K562 (cell line): ENCODE measurements around the gene SLC34A1. TPM values are rescaled to one million over a fixed set of nuclear protein-coding genes. Genes with fewer than 3 reads are reported as not detected.

ENCODE experiments used
- KLF1 ChIP-seq: fragments of 450-650 bp; IDR thresholded peaks from 2 replicates; pipeline ENCODE4 v1.6.1; 2016; ENCODE audit warnings: missing genetic modification characterization, missing compliant biosample characterization
- KLF13 ChIP-seq: fragments of 450-650 bp; IDR thresholded peaks from 2 replicates; pipeline ENCODE4 v1.6.1; 2016; ENCODE audit warnings: missing genetic modification characterization, low read depth, mild to moderate bottlenecking, missing compliant biosample characterization, moderate library complexity, borderline replicate concordance
- PTTG1 ChIP-seq: fragments of 450-650 bp; IDR thresholded peaks from 2 replicates; pipeline ENCODE4 v1.6.1; 2016; ENCODE audit warnings: low read depth, mild to moderate bottlenecking, missing genetic modification characterization, missing compliant biosample characterization
- SIN3B ChIP-seq: fragments of 450-650 bp; IDR thresholded peaks from 2 replicates; pipeline ENCODE4 v1.6.1; 2017; ENCODE audit warnings: low read depth, mild to moderate bottlenecking, moderate library complexity
- SMARCA4 ChIP-seq: fragments of 450-650 bp; IDR thresholded peaks from 2 replicates; pipeline ENCODE4 v1.6.1; 2016
- SREBF1 ChIP-seq: fragments of 150-350 bp; IDR thresholded peaks from 2 replicates; pipeline ENCODE4 v1.6.1; 2014; ENCODE audit warnings: antibody characterized with exemption, low read depth, low read length, borderline replicate concordance
- TAF9B ChIP-seq: fragments of 450-650 bp; IDR thresholded peaks from 2 replicates; pipeline ENCODE4 v1.6.1; 2018; ENCODE audit warnings: mild to moderate bottlenecking; ENCODE audit not compliant: partially characterized antibody
- TRIM25 ChIP-seq: fragments of 450-650 bp; IDR thresholded peaks from 2 replicates; pipeline ENCODE4 v1.7.0; 2016; ENCODE audit warnings: borderline replicate concordance
- ZNF780A ChIP-seq: fragments of 250-450 bp; sonication (Bioruptor Pico); IDR thresholded peaks from 2 replicates; pipeline ENCODE4 v1.5.0; 2021; ENCODE audit warnings: mild to moderate bottlenecking
- polyA plus RNA-seq, 8 experiments: library from polyadenylated mRNA; depleted of rRNA in 4 of 8; stranded (reverse) in 5 of 8; unstranded in 3 of 8; fragments of >200 nt; fragmentation: Nextera tagmentation in 2 of 8; fragmentation: Illumina TruSeq in 1 of 8; extraction: Ambion mirVana in 2 of 8; extraction: Trizol in 1 of 8; gene quantifications; 2 replicates each; pipeline versions ENCODE4 v1.2.1 to v1.2.3, GENCODE V29; 2011 to 2014; ENCODE audit warnings: inconsistent platforms in 1 of 8, missing spikeins in 1 of 8
- total RNA-seq, 7 experiments: library from RNA; depleted of rRNA in 6 of 7; stranded (reverse); fragments of >200 nt in 6 of 7; fragmentation: Illumina TruSeq in 2 of 7; extraction: Trizol in 2 of 7; gene quantifications; 2 replicates each; pipeline versions ENCODE4 v1.2.1 to v1.2.3, GENCODE V29; 2011 to 2021; ENCODE audit warnings: low replicate concordance in 1 of 7
- TF ChIP-seq, protein P1 (sequence below), 2 experiments: fragments of 450-650 bp; formaldehyde crosslinking in 1 of 2; IDR thresholded peaks; 2 replicates each; pipeline versions ENCODE4 v1.4.0 to v1.6.1; 2014 to 2020; ENCODE audit warnings: mild to moderate bottlenecking in 2 of 2, borderline replicate concordance in 1 of 2, low read depth in 1 of 2
- TF ChIP-seq, protein P2 (sequence below): sonication (generic); formaldehyde crosslinking; IDR thresholded peaks from 2 replicates; pipeline ENCODE4 v1.8.1; 2023; ENCODE audit warnings: missing genetic modification reagents, mild to moderate bottlenecking, borderline replicate concordance

Gene SLC34A1
- total and polyA plus RNA-seq, 9 of the 15 experiments (the other 6 are each of a cell fraction or from before 2014, with no cell fraction given), result not detected

GRCh38 chr5:177351392-177352329, 32.6 kb upstream of the SLC34A1 start, which contains the start of gene LMAN2 (continued):
- TF ChIP-seq, protein P1, sequence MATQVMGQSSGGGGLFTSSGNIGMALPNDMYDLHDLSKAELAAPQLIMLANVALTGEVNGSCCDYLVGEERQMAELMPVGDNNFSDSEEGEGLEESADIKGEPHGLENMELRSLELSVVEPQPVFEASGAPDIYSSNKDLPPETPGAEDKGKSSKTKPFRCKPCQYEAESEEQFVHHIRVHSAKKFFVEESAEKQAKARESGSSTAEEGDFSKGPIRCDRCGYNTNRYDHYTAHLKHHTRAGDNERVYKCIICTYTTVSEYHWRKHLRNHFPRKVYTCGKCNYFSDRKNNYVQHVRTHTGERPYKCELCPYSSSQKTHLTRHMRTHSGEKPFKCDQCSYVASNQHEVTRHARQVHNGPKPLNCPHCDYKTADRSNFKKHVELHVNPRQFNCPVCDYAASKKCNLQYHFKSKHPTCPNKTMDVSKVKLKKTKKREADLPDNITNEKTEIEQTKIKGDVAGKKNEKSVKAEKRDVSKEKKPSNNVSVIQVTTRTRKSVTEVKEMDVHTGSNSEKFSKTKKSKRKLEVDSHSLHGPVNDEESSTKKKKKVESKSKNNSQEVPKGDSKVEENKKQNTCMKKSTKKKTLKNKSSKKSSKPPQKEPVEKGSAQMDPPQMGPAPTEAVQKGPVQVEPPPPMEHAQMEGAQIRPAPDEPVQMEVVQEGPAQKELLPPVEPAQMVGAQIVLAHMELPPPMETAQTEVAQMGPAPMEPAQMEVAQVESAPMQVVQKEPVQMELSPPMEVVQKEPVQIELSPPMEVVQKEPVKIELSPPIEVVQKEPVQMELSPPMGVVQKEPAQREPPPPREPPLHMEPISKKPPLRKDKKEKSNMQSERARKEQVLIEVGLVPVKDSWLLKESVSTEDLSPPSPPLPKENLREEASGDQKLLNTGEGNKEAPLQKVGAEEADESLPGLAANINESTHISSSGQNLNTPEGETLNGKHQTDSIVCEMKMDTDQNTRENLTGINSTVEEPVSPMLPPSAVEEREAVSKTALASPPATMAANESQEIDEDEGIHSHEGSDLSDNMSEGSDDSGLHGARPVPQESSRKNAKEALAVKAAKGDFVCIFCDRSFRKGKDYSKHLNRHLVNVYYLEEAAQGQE (IDR thresholded peaks at IDR 0.05; ENCODE audit: borderline replicate concordance), result no peak
- TF ChIP-seq, protein P1 (CRISPR knock-in tag; IDR thresholded peaks at IDR 0.05; ENCODE audit: low read depth), result no peak
- TF ChIP-seq SMARCA4 (no peak), KLF1 (tag) (no peak), KLF13 (peak; percentile 23; the same call in 1 of the 2 replicates), TRIM25 (peak; percentile 56; the same call in 1 of the 2 replicates), PTTG1 (tag) (no peak), TAF9B (peak; percentile 94), SREBF1 (no peak), ZNF780A (no peak), SIN3B (peak; percentile 98)
- TF ChIP-seq, protein P2, sequence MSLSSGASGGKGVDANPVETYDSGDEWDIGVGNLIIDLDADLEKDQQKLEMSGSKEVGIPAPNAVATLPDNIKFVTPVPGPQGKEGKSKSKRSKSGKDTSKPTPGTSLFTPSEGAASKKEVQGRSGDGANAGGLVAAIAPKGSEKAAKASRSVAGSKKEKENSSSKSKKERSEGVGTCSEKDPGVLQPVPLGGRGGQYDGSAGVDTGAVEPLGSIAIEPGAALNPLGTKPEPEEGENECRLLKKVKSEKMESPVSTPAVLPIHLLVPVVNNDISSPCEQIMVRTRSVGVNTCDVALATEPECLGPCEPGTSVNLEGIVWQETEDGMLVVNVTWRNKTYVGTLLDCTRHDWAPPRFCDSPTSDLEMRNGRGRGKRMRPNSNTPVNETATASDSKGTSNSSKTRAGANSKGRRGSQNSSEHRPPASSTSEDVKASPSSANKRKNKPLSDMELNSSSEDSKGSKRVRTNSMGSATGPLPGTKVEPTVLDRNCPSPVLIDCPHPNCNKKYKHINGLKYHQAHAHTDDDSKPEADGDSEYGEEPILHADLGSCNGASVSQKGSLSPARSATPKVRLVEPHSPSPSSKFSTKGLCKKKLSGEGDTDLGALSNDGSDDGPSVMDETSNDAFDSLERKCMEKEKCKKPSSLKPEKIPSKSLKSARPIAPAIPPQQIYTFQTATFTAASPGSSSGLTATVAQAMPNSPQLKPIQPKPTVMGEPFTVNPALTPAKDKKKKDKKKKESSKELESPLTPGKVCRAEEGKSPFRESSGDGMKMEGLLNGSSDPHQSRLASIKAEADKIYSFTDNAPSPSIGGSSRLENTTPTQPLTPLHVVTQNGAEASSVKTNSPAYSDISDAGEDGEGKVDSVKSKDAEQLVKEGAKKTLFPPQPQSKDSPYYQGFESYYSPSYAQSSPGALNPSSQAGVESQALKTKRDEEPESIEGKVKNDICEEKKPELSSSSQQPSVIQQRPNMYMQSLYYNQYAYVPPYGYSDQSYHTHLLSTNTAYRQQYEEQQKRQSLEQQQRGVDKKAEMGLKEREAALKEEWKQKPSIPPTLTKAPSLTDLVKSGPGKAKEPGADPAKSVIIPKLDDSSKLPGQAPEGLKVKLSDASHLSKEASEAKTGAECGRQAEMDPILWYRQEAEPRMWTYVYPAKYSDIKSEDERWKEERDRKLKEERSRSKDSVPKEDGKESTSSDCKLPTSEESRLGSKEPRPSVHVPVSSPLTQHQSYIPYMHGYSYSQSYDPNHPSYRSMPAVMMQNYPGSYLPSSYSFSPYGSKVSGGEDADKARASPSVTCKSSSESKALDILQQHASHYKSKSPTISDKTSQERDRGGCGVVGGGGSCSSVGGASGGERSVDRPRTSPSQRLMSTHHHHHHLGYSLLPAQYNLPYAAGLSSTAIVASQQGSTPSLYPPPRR, result 0 out of 2 replicates have a peak, but pooled peaks have one; percentile 29
